Measurements from ENCODE around the gene ATRIP.

GRCh38 chr3:48474619-48475018, 28.1 kb downstream of the ATRIP start:
- no peak for TF ChIP-seq EZH2 (IDR thresholded peaks at IDR 0.05; ENCODE audit: insufficient read depth, poor library complexity, severe bottlenecking)
- no peak for TF ChIP-seq EZH2phosphoT487 (IDR thresholded peaks at IDR 0.05; ENCODE audit: insufficient read depth, low read depth)
